Measurements from ENCODE around the gene CCDC28B. TPM values are rescaled to one million over a fixed set of nuclear protein-coding genes. Genes with fewer than 3 reads are reported as not detected.

The CCDC28B gene
- total RNA-seq, 1 donor from 2014 or later, result 56.9 TPM

- Mint-ChIP-seq H3K36me3 (ENCODE audit: low read depth) (peaks cover 61% of the 10 kb centered on the region), H3K4me3 (peak overlapping the region; percentile 96), H3K9me3 (no peaks in the 10 kb centered on the region), H3K27me3 (no peaks in the 10 kb centered on the region), H3K4me1 (peaks cover 50% of the 10 kb centered on the region), H3K27ac (peak overlapping the region; percentile 95)
- ChIA-PET CTCF (interaction anchor here (0.7 to 1.4 kb wide), 5 partner anchors 13 to 181 kb away, joined by 3 to 4 read pairs (median 3); no protein-coding TSS in a partner anchor), POLR2A (interaction anchor here (0.6 to 5.0 kb wide), 11 partner anchors 12 to 631 kb away, joined by 3 to 47 read pairs (median 7); partner anchors contain the start of genes CCDC28B, DCDC2B, HDAC1 and IQCC)
- DNase-seq, result no peak
- peak; percentile 47 for ATAC-seq (ENCODE audit: low read depth)
- intact Hi-C loops (cut with micrococcal nuclease), result loop anchor here (5.0 kb wide), 1 partner anchor 149 kb away; the partner anchor contains the start of gene TMEM39B
- no peak for TF ChIP-seq CTCF (IDR thresholded peaks at IDR 0.05)
Observed at GRCh38 chr1:32220746-32221580, 20.6 kb downstream of the CCDC28B start.

- DNase-seq, result no peak
- Mint-ChIP-seq H3K27me3 (no peaks in the 10 kb centered on the region), H3K36me3 (ENCODE audit: low read depth) (peaks cover 59% of the 10 kb centered on the region), H3K4me3 (peak overlapping the region; percentile 96), H3K4me1 (peaks cover 50% of the 10 kb centered on the region), H3K27ac (peak overlapping the region; percentile 95), H3K9me3 (no peaks in the 10 kb centered on the region)
- POLR2A ChIA-PET, result interaction anchor here (0.6 to 5.0 kb wide), 10 partner anchors 12 to 179 kb away, joined by 3 to 47 read pairs (median 12); partner anchors contain the start of genes BSDC1, CCDC28B, DCDC2B and HDAC1
- no peak for TF ChIP-seq CTCF (IDR thresholded peaks at IDR 0.05)
- ATAC-seq (ENCODE audit: low read depth), result no peak
- intact Hi-C loops (cut with micrococcal nuclease), result loop anchor here (5.0 kb wide), 1 partner anchor 149 kb away; the partner anchor contains the start of gene TMEM39B
- CTCF ChIA-PET, result interaction anchor here (1.2 to 1.4 kb wide), 2 partner anchors 95 to 181 kb away, joined by 3 to 4 read pairs; no protein-coding TSS in a partner anchor
Observed at GRCh38 chr1:32221581-32221979, 21.2 kb downstream of the CCDC28B start.

- CTCF ChIA-PET, result interaction anchor here (1.7 kb wide), 1 partner anchor 18 kb away, joined by 7 read pairs; no protein-coding TSS in a partner anchor
- no peak for TF ChIP-seq CTCF (IDR thresholded peaks at IDR 0.05)
- H3K4me3 Mint-ChIP-seq, result peak within 1 kb of the TSS; percentile 96
- intact Hi-C loops (cut with micrococcal nuclease), result loop anchor here (1.0 to 5.0 kb wide), 9 partner anchors 14 to 173 kb away; partner anchors contain the start of genes BSDC1, CCDC28B, HDAC1 and LCK
- H3K27ac Mint-ChIP-seq, result peak within 1 kb of the TSS; percentile 95
- H3K36me3 Mint-ChIP-seq (ENCODE audit: low read depth), result peaks cover 56% of the 10 kb centered on the region
- H3K4me1 Mint-ChIP-seq, result peaks cover 50% of the 10 kb centered on the region
- ATAC-seq (ENCODE audit: low read depth), result peak; percentile 85
- no peaks in the 10 kb centered on the region for H3K27me3 Mint-ChIP-seq
- peak; percentile 80 for DNase-seq
- H3K9me3 Mint-ChIP-seq, result no peaks in the 10 kb centered on the region
- POLR2A ChIA-PET, result interaction anchor here (0.6 to 5.0 kb wide), 14 partner anchors 13 to 278 kb away, joined by 3 to 47 read pairs (median 6); partner anchors contain the start of genes BSDC1, CCDC28B, DCDC2B and HDAC1
Observed at GRCh38 chr1:32221980-32222755, 21.8 kb downstream of the CCDC28B start, which contains the start of the genes EIF3I and TMEM234. TSS of gene EIF3I (plus strand) at chr1:32222407. CDS start at chr1:32222442, 35 bp downstream. TSS of gene TMEM234 (minus strand) at chr1:32222353. CDS start at chr1:32222322, 31 bp downstream.

GRCh38 chr1:32223683-32224082 lies 23.3 kb downstream of the CCDC28B start:
- Mint-ChIP-seq H3K36me3 (ENCODE audit: low read depth) (peaks cover 62% of the 10 kb centered on the region), H3K4me3 (peak overlapping the region; percentile 96), H3K4me1 (peaks cover 50% of the 10 kb centered on the region), H3K9me3 (no peaks in the 10 kb centered on the region), H3K27ac (no peak overlapping the region), H3K27me3 (no peaks in the 10 kb centered on the region)
- POLR2A ChIA-PET, result interaction anchor here (0.7 to 5.0 kb wide), 6 partner anchors 17 to 151 kb away, joined by 3 to 47 read pairs (median 8); partner anchors contain the start of genes CCDC28B, HDAC1, LCK and TMEM39B
- no peak for ATAC-seq (ENCODE audit: low read depth)
- no peak for TF ChIP-seq CTCF (IDR thresholded peaks at IDR 0.05)
- CTCF ChIA-PET, result interaction anchor here (0.8 to 1.7 kb wide), 4 partner anchors 17 to 177 kb away, joined by 3 to 7 read pairs (median 4); no protein-coding TSS in a partner anchor
- intact Hi-C loops (cut with micrococcal nuclease), result loop anchor here (2.0 to 5.0 kb wide), 3 partner anchors 27 to 171 kb away; partner anchors contain the start of genes BSDC1, LCK and TMEM39B
- no peak for DNase-seq

Measured in activated B cell treated with CpG ODN at 0.5 μM for 24 hours (primary cell).